ENCODE data around the gene MPLKIP.

- TF ChIP-seq CTCF (IDR thresholded peaks at IDR 0.05; ENCODE audit: borderline replicate concordance, extremely low read depth, low read length, poor library complexity, severe bottlenecking): no peak
- TF ChIP-seq EZH2 (IDR thresholded peaks at IDR 0.05; ENCODE audit: borderline replicate concordance, low read depth, low read length, severe bottlenecking): no peak
Observed at GRCh38 chr7:40098810-40099209, 35.6 kb downstream of the MPLKIP start.

Measured in DND-41 (cell line).